Chondrocyte (in vitro differentiated cells): Measurements from ENCODE around the gene RASA2. TPM values are rescaled to one million over a fixed set of nuclear protein-coding genes. Genes with fewer than 3 reads are reported as not detected.

Source experiments
- DNase-seq: peaks from one replicate; pipeline ENCODE4 v3.0.0; 2021; ENCODE audit warnings: mixed read lengths, low spot score
- H3K27ac Mint-ChIP-seq: one replicate; pipeline ENCODE4 v1.8.0; 2021; ENCODE audit warnings: mild to moderate bottlenecking, moderate library complexity, mixed read lengths; ENCODE audit not compliant: unreplicated experiment
- H3K27me3 Mint-ChIP-seq: 2 replicates; pipeline ENCODE4 v1.8.0; 2021; ENCODE audit warnings: low read depth, mixed read lengths
- H3K36me3 Mint-ChIP-seq: 2 replicates; pipeline ENCODE4 v1.8.0; 2021; ENCODE audit warnings: low read depth, mixed read lengths
- H3K4me1 Mint-ChIP-seq: 2 replicates; pipeline ENCODE4 v1.8.0; 2021; ENCODE audit warnings: low read depth, mild to moderate bottlenecking, mixed read lengths
- H3K4me3 Mint-ChIP-seq: one replicate; pipeline ENCODE4 v1.8.0; 2021; ENCODE audit warnings: mild to moderate bottlenecking, moderate library complexity, mixed read lengths; ENCODE audit not compliant: unreplicated experiment
- H3K9me3 Mint-ChIP-seq: 2 replicates; pipeline ENCODE4 v1.8.0; 2021; ENCODE audit warnings: low read depth, mixed read lengths
- total RNA-seq: library from RNA; stranded (reverse); gene quantifications from 3 replicates; pipeline ENCODE4 v1.2.1, GENCODE V29; 2021
- TF ChIP-seq, protein P1 (sequence below): fragments of 200-600 bp; sonication (generic); IDR thresholded peaks from 2 replicates; pipeline ENCODE4 v1.5.0; 2021; ENCODE audit warnings: antibody characterized with exemption, mild to moderate bottlenecking, moderate library complexity

Gene RASA2
- total RNA-seq, 1 donor from 2014 or later, result 8.5 TPM

DNA sequence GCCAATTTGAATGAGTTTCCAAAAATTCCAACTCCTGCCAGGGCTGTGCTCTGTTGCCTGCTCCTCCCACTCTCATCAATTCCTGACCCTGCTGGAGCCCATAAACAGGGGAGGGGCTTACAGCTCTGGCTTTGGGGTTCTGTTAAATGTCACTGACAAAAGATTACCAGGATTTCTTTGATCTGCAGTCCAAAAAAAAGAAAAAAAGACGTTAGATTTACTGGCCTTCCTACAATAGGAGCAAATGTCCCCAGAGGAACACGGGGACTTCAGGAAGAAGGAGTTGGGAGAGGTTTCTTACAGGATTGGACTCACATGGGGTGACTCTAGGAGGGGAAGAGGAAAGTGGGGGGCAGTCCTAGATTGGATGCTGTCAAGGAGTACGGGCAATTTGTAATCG is 167.0 kb downstream of the RASA2 start:
- Mint-ChIP-seq H3K4me1 (peaks cover 3% of the 10 kb centered on the region), H3K27me3 (peaks cover 7% of the 10 kb centered on the region), H3K36me3 (no peaks in the 10 kb centered on the region), H3K9me3 (peaks cover 4% of the 10 kb centered on the region), H3K27ac (no peak overlapping the region), H3K4me3 (no peak overlapping the region)
- no peak for DNase-seq
- TF ChIP-seq, protein P1, sequence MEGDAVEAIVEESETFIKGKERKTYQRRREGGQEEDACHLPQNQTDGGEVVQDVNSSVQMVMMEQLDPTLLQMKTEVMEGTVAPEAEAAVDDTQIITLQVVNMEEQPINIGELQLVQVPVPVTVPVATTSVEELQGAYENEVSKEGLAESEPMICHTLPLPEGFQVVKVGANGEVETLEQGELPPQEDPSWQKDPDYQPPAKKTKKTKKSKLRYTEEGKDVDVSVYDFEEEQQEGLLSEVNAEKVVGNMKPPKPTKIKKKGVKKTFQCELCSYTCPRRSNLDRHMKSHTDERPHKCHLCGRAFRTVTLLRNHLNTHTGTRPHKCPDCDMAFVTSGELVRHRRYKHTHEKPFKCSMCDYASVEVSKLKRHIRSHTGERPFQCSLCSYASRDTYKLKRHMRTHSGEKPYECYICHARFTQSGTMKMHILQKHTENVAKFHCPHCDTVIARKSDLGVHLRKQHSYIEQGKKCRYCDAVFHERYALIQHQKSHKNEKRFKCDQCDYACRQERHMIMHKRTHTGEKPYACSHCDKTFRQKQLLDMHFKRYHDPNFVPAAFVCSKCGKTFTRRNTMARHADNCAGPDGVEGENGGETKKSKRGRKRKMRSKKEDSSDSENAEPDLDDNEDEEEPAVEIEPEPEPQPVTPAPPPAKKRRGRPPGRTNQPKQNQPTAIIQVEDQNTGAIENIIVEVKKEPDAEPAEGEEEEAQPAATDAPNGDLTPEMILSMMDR, result no peak

DNA sequence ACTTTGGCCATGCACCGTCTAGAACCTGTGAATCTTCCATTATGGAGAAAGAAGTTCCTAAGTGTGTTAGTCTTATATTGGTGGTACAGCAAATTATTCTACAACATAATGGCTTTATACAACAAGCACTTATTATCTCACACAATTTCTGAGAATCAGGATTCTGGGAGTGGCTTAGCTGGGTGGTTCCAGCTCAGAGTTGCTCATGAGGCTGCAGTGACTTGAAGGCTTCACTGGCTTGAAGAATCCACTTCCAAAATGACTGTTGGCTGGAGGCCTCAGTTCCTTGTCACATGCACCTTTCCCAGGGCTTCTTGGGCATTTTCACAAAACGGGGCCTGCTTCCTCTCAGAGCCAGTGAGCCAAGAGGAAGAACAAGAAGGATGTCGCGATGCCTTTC is 169.0 kb downstream of the RASA2 start:
- H3K27me3 Mint-ChIP-seq, result peaks cover 9% of the 10 kb centered on the region
- no peaks in the 10 kb centered on the region for H3K36me3 Mint-ChIP-seq
- H3K9me3 Mint-ChIP-seq, result peaks cover 3% of the 10 kb centered on the region
- H3K4me3 Mint-ChIP-seq, result no peak overlapping the region
- TF ChIP-seq, protein P1, result no peak
- peaks cover 16% of the 10 kb centered on the region for H3K4me1 Mint-ChIP-seq
- no peak overlapping the region for H3K27ac Mint-ChIP-seq
- DNase-seq, result no peak

DNA sequence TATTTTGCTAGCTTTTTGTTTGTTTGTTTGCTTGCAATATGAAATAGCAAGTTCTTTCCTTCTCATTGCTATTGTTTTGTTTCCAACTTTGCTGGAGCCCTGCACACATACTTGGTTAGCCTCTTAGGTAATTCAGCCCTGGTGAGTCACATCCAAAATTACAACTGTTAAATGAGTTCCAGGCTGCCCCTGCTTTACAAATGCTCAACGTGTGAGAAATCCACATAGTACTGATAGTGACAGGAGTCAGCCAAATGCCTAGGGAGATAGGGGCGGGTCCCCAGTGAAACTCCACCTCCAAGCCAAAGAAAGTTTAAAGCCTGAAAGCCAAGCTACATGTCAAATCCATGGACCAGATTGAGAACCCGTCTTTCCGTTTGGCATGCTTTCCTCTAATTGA is 169.9 kb downstream of the RASA2 start:
- H3K27me3 Mint-ChIP-seq, result peaks cover 9% of the 10 kb centered on the region
- no peaks in the 10 kb centered on the region for H3K9me3 Mint-ChIP-seq
- no peak for DNase-seq
- TF ChIP-seq, protein P1, result no peak
- H3K4me3 Mint-ChIP-seq, result no peak overlapping the region
- H3K27ac Mint-ChIP-seq, result no peak overlapping the region
- H3K36me3 Mint-ChIP-seq, result no peaks in the 10 kb centered on the region
- peaks cover 16% of the 10 kb centered on the region for H3K4me1 Mint-ChIP-seq

DNA sequence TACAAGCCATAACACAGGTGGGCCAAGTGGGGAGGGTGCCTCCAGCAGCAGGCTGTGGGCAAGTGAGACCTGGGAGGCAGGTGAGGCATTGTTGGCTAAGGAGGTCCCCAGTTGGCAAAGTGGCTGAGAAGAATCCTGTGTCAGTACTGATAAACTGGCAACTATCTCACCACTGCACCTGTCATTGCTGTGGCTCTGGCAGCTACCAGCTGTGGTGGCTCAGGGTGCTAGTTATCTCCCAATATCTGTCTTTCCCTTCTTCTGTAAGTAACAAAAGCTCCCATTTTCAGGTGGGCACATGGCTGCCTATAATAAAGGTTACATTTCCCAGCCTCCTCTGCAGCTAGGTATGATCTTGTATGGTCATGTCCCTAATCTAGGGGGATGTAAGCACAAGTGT is 170.7 kb downstream of the RASA2 start:
- Mint-ChIP-seq H3K36me3 (no peaks in the 10 kb centered on the region), H3K9me3 (no peaks in the 10 kb centered on the region), H3K27me3 (peaks cover 9% of the 10 kb centered on the region), H3K4me3 (no peak overlapping the region), H3K4me1 (peaks cover 16% of the 10 kb centered on the region), H3K27ac (no peak overlapping the region)
- TF ChIP-seq, protein P1, result no peak
- DNase-seq, result no peak

DNA sequence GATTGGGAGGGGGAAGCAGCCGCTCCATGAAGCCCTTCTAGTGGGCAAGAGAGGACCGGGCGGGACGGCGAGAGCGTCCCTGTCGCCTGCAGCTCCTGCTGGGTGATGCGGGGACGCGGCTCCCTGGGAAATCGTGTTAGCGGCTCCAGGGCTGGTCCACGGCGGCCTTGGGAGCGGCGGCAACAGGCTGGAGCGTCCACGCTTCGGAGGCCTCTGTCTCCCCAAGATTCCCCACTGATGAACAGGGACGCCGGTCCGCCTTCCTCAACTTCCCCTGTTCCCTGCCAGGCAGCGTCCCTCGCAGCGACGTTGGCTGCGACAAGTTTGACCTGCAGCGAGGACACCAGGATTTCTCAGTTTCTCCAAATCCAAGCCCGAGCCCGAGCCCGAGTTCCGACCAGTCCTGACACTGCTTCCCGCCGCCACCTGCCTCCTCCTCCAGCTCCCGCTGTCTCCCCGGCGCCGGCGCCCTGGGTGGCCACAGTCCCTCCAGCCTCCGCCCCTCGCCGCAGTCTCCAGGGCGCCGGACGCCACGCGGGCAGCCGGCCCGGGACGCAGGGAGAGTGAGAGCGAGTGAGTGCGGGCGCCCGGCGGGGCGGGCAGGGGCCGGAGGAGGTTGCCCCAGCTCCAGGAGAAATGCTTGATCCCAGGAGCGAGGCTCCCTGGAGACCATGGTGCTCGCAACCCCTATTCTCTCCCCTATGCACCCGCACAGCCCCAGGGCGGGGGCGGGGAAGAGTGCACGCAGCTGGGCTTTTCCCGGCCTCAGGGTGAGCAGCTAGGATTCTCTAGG is 173.2 kb downstream of the RASA2 start:
- H3K27ac Mint-ChIP-seq, result peak overlapping the region; percentile 51
- no peaks in the 10 kb centered on the region for H3K9me3 Mint-ChIP-seq
- no peaks in the 10 kb centered on the region for H3K36me3 Mint-ChIP-seq
- peaks cover 4% of the 10 kb centered on the region for H3K27me3 Mint-ChIP-seq
- peak overlapping the region; percentile 91 for H3K4me3 Mint-ChIP-seq
- peaks cover 25% of the 10 kb centered on the region for H3K4me1 Mint-ChIP-seq
- DNase-seq, result peak; percentile 90
- TF ChIP-seq, protein P1, result no peak
